T-helper 9 cell (primary cell): Measurements from ENCODE around the gene INPPL1.

Experiments
- DNase-seq: peaks from one replicate; pipeline ENCODE4 v3.0.0-alpha.2; 2020

The INPPL1 gene

GRCh38 chr11:72216638-72217037, 7.9 kb upstream of the INPPL1 start, which contains the start of gene FOLR2:
TSS of gene FOLR2 (plus strand) at chr11:72216794. CDS start at chr11:72218585, 1,791 bp downstream.
- no peak for DNase-seq

- DNase-seq, result no peak
Observed at GRCh38 chr11:72217841-72218240, 6.7 kb upstream of the INPPL1 start.

- no peak for DNase-seq
Observed at GRCh38 chr11:72218251-72218745, 6.3 kb upstream of the INPPL1 start.

GRCh38 chr11:72220696-72221363, 3.7 kb upstream of the INPPL1 start:
- DNase-seq, result no peak

GRCh38 chr11:72221386-72222075, 3.0 kb upstream of the INPPL1 start:
- DNase-seq, result no peak

- no peak for DNase-seq
Observed at GRCh38 chr11:72222106-72222891, 2.3 kb upstream of the INPPL1 start.

- peak; percentile 92 for DNase-seq
Observed at GRCh38 chr11:72222907-72223614, 1.5 kb upstream of the INPPL1 start.

- DNase-seq, result peak; percentile 42
Observed at GRCh38 chr11:72223615-72224563, 678 bp upstream of the INPPL1 start.

- DNase-seq, result no peak
Observed at GRCh38 chr11:72225411-72225951, 914 bp downstream of the INPPL1 start.

- no peak for DNase-seq
Observed at GRCh38 chr11:72226701-72227100, 2.1 kb downstream of the INPPL1 start.

GRCh38 chr11:72227316-72228228, 3.0 kb downstream of the INPPL1 start:
- no peak for DNase-seq

GRCh38 chr11:72228229-72228843, 3.8 kb downstream of the INPPL1 start:
- no peak for DNase-seq

GRCh38 chr11:72228844-72229231, 4.3 kb downstream of the INPPL1 start:
- DNase-seq, result no peak

- DNase-seq, result no peak
Observed at GRCh38 chr11:72229336-72229924, 4.9 kb downstream of the INPPL1 start.

GRCh38 chr11:72229925-72230763, 5.6 kb downstream of the INPPL1 start:
- no peak for DNase-seq

GRCh38 chr11:72230764-72231365, 6.3 kb downstream of the INPPL1 start:
- DNase-seq, result no peak

- DNase-seq, result no peak
Observed at GRCh38 chr11:72231396-72232259, 7.1 kb downstream of the INPPL1 start.
